SH-SY5Y (cell line): ENCODE measurements around the gene NFKB1.

Experiments used
- GATA2 ChIP-seq: IDR thresholded peaks from 2 replicates; pipeline ENCODE4 v1.6.1; 2011; ENCODE audit warnings: mild to moderate bottlenecking, low read depth, low read length
- GATA3 ChIP-seq: IDR thresholded peaks from 2 replicates; pipeline ENCODE4 v1.6.1; 2011; ENCODE audit warnings: low read depth, mild to moderate bottlenecking, low read length, moderate library complexity

NFKB1 gene

DNA sequence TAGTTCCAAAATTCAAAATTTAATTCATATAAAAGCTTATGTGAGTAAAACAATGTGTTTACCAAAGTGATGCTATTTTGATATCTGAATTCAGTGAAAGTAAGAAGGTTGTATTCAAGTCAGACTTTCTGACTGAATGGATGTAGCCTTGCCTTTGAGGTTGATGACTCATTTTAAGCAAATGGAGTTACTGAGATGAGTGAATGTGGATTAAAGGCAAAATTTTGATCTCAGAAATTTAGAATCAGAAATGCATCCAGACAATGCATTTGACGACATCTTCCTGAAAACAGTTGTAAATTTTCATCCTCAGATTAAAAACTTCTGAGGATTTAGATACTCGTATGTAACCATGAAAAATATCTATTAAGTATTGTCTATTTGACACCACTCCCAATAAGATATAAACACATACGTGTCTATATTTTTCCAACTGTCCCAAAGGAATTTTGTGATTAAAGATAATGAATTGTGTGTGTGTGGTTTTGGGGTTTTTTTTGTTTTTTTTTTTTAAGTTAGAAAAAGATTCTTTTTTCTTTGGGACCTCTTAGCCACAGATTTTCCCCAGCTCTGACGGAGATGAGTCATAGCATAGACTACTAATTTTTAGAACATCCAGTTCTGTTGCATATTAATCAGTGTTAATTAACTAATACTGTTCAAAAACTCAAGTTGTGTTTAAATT lies 34.4 kb downstream of the NFKB1 start:
- TF ChIP-seq GATA3 (no peak), GATA2 (no peak)

GRCh38 chr4:102536768-102537167 lies 35.6 kb downstream of the NFKB1 start:
- TF ChIP-seq GATA3 (no peak), GATA2 (no peak)

GRCh38 chr4:102537269-102537668 lies 36.1 kb downstream of the NFKB1 start:
- TF ChIP-seq GATA2 (no peak), GATA3 (no peak)

GRCh38 chr4:102541697-102542096 lies 40.5 kb downstream of the NFKB1 start:
- TF ChIP-seq GATA3 (no peak), GATA2 (no peak)

DNA sequence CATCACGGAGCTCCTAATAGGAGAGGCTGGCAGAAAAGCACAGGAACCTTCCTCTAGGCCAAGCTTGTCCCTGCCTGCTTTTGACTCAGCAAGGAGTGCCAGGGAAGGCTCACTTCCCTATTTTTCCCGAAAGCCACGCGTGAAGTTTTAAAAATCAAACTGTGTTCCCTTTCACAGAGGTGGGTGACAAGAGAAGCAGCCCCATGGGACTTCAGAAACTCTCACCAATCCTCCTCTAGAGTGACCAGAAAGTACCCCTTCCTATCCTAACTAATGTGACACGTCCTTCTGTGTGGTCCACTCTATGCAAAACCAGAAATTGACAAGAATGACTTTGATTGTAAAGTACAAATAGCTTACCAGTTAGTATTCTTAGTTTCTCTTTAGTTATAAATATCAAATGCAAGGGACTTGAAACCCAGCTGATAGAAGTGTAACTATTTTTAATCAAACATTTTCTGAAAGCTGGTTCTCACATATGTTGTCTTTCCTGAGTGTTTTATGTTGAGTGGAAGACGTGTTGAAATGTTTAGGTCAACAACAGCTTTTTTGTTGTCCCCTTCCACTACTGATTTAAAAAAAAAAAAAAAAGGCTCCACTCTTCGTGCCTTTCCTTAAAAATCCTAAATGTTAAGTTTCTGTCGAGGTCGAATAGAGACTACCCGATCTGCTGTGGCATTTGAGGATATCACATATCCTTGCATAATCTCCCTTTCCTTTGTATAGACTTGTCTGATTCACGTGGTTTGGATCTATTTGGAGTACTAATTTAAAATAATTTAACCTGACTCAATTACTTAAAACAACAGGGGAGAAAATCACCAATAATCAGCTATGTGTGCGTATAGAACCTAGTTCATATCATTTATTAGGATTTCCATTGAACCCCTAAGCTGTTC lies 42.1 kb downstream of the NFKB1 start:
- TF ChIP-seq GATA2 (no peak), GATA3 (no peak)

GRCh38 chr4:102546635-102547034 lies 45.5 kb downstream of the NFKB1 start:
- TF ChIP-seq GATA3 (no peak), GATA2 (no peak)

DNA sequence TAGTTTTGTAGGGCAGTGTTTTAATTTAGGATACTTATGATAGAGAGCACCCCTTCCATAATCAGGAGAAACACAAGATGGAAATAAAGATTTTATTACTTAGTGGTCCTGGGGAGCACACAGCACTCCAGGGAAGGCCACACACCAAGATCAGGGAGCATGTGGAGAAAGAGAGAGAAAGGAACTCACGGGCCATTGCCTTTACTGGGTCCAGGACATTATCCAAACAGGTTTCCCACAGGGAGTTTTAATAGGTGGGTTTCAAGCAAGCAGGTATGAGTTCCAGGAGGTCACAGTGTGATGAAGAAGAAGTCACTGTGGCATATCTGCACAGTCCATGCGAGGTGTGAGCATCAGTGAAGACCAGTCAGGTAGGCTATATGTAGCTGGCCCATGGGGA lies 46.8 kb downstream of the NFKB1 start:
- TF ChIP-seq GATA3 (no peak), GATA2 (no peak)

DNA sequence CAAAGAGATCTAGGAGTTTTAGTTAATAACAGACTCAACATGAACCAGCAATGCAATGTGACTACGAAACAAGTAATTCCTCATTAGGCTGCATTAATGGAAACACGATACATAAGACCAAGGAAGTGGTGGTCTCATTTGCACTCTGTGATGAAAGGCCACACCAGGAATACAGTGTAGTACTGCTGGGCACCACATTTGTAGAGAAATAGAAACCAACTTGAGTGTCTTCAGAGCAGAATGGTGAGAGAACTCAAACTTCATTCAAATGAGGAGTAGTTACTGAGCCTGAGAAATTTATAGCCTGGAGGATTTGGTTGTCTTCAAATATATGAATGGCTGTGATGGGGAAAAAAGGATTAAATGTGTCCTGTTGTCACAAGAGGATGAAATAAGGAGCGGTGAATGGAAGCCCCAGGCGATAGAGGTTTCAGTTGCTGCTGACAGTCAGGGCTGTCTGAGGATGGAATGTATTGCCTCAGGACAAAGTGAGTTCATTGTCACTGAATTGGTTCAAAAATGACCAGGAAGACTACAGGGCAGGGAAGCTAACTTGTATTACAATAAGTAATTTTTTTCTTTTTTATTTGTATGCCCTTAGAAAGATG lies 50.9 kb downstream of the NFKB1 start:
- TF ChIP-seq GATA3 (no peak), GATA2 (no peak)

DNA sequence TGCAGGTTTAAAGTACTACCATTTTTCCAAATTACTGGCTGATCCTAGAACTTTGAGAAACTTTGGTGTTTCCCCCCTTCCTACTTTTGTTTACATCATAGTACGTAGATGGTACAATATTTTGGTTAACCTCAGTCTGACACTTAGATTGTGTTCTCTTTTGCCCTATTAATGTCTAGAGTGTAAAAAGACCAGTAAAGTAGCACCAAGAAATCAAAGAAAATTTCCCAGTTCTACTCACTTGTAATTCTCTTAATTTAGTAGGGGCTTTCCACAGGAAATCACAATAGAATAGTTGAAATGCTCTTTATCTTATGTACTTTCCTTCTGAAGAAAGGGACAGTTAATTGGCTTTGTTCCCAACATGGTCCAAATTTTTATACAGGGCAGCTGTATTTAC lies 51.6 kb downstream of the NFKB1 start:
- TF ChIP-seq GATA2 (no peak), GATA3 (no peak)

- no peak for TF ChIP-seq GATA3
- no peak for TF ChIP-seq GATA2
Observed at GRCh38 chr4:102553982-102554381, 52.8 kb downstream of the NFKB1 start.

- TF ChIP-seq GATA3, result no peak
- TF ChIP-seq GATA2, result no peak
Observed at GRCh38 chr4:102554482-102554881, 53.3 kb downstream of the NFKB1 start.

DNA sequence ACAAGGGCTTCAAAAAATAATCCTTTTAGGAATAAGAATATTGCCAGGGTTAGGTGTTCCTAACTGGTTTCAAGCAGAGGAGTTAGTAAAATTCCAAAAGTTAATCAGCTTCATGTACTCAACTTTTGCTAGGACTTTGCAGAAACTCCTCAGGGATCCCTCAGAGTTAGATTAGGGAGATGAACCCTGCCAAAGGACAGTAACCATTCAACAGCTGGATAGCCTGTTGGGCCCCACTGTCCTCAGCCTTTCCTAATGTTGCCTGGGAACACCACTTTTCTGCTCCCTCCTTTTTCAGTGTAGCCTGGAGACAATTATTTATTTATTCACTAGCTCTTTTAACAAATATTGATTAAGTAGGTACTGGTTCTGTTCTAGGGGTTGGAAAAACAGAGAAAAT lies 53.8 kb downstream of the NFKB1 start:
- TF ChIP-seq GATA3 (no peak), GATA2 (no peak)

DNA sequence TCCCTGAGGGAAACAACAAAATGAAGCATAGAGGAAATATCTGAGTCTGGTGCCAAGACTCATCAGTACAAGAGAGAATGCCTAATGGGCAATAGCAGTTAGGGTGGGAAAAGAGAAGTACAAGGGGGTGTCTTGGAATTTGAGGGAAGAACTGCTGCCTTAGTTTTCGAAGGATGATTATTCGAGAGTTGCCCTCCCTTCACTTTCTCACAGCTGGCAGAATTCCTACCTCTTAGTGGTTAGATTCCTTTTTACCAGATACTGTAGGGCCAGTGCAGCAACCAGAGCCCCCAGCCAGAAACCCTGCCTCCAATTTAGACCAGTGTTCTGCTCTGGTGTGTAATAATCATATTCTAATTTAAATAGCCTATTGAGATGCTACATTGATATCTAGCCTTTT lies 56.5 kb downstream of the NFKB1 start:
- TF ChIP-seq GATA2 (no peak), GATA3 (no peak)

GRCh38 chr4:102560115-102560514 lies 59.0 kb downstream of the NFKB1 start:
- no peak for TF ChIP-seq GATA2
- no peak for TF ChIP-seq GATA3
